ENCODE results near the gene MIPOL1.
"Not testable (repeated sequence)": the region's sequence is repeated elsewhere in the genome, so short reads cannot be mapped to it uniquely, and the experiment has no call there.

MIPOL1 gene

GRCh38 chr14:37275963-37276362 lies 78.2 kb downstream of the MIPOL1 start:
- FAIRE-seq (no peak), DNase-seq (ENCODE audit: insufficient read length) (no peak)

DNA sequence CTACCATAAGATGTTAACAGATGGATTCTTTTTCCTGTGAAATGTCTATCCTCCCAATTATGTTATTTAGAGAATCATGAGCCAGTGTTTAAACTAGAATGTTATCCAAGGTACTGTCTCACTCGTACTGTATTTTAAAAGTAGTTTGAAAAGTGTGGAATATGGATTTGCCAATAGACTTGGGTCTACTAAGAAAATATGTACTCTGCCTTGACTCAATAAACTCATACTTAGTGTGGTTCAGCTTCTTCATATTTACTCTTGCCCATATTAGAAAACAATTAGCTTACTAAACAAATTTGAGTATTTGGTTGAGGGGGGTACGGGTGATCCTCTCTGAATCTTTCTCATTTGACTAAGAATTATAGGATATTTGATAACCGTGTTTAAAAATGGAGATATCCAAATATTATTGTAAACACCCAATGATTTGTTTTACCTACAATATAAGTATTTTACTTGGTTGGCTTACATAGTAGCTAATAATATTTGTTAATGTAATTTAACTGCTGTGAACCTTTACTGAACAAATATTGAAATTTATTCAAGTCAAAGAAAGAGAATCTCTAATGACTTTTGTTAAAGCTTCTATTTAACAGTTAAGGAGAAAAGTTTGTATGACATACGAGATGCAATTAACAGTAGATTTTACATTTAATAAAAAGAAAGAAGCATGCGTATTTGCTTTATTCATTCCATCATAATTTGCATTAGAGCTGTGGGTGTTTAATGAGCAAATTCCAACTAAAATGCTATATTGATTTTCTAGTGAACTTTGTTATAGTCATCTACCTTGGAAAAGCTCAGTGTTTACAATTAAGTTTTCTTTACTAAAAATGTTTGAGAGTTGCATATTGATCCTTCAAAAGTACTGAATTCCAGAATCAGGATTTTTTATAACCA lies 81.2 kb downstream of the MIPOL1 start:
- no peak for TF ChIP-seq POLR2AphosphoS5 (IDR thresholded peaks at IDR 0.05; ENCODE audit: low read depth, low read length)
- TF ChIP-seq TAF1 (IDR thresholded peaks at IDR 0.05; ENCODE audit: borderline replicate concordance, low read depth, low read length) = no peak
- TF ChIP-seq POLR2A (IDR thresholded peaks at IDR 0.05; ENCODE audit: low read depth, low read length) = no peak
- FAIRE-seq = no peak
- DNase-seq (ENCODE audit: insufficient read length) = no peak

More at GRCh38 chr14:37275963-37276362, 78.2 kb downstream of the MIPOL1 start:
- TF ChIP-seq POLR2AphosphoS5 (IDR thresholded peaks at IDR 0.05; ENCODE audit: low read depth, low read length) (no peak), TAF1 (IDR thresholded peaks at IDR 0.05; ENCODE audit: borderline replicate concordance, low read depth, low read length) (no peak), POLR2A (IDR thresholded peaks at IDR 0.05; ENCODE audit: low read depth, low read length) (no peak)

DNA sequence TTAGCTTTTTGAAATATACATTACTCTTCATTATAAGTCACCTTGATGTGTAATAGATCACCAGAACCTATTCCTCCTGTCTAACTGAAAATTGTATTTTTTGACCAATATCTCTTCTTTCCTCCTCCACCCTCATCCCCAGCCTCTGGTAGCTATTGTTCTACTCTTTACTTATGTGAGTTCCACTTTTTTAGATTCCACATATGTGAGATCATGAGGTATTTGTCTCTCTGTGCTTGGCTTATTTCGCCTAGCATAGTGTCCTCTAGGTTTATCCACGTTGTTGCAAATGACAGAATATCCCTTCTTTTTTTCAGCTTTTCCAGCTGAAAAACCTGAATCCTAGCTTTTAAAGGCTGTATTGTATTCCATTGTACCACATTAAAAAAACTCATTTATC lies 82.1 kb downstream of the MIPOL1 start:
- FAIRE-seq = no peak
- TF ChIP-seq POLR2A (IDR thresholded peaks at IDR 0.05; ENCODE audit: low read depth, low read length) (no peak), POLR2AphosphoS5 (IDR thresholded peaks at IDR 0.05; ENCODE audit: low read depth, low read length) (no peak), TAF1 (IDR thresholded peaks at IDR 0.05; ENCODE audit: borderline replicate concordance, low read depth, low read length) (no peak)
- DNase-seq (ENCODE audit: insufficient read length) = no peak

GRCh38 chr14:37284760-37285159 lies 87.0 kb downstream of the MIPOL1 start:
- DNase-seq (ENCODE audit: insufficient read length) (no peak), FAIRE-seq (no peak)
- TF ChIP-seq POLR2AphosphoS5 (IDR thresholded peaks at IDR 0.05; ENCODE audit: low read depth, low read length) (no peak), POLR2A (IDR thresholded peaks at IDR 0.05; ENCODE audit: low read depth, low read length) (no peak), TAF1 (IDR thresholded peaks at IDR 0.05; ENCODE audit: borderline replicate concordance, low read depth, low read length) (no peak)

DNA sequence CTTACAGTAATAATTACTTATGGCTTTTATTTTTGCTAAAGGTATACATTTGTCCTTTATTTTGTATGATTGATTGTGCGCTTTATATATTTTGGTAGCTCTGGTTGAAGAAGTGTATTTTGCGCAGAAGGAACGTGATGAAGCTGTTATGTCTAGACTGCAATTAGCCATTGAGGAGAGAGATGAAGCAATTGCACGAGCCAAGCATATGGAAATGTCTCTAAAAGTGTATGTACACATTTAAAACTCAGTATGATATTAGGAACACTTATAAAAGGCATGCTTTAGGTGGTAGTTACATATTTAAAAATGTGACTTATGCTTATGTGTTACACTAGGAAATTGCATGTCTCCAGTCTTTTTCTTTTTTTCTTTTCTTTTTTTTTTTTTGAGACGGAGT lies 87.5 kb downstream of the MIPOL1 start:
- TF ChIP-seq POLR2A (IDR thresholded peaks at IDR 0.05; ENCODE audit: low read depth, low read length) (no peak), TAF1 (IDR thresholded peaks at IDR 0.05; ENCODE audit: borderline replicate concordance, low read depth, low read length) (no peak), POLR2AphosphoS5 (IDR thresholded peaks at IDR 0.05; ENCODE audit: low read depth, low read length) (no peak)

DNA sequence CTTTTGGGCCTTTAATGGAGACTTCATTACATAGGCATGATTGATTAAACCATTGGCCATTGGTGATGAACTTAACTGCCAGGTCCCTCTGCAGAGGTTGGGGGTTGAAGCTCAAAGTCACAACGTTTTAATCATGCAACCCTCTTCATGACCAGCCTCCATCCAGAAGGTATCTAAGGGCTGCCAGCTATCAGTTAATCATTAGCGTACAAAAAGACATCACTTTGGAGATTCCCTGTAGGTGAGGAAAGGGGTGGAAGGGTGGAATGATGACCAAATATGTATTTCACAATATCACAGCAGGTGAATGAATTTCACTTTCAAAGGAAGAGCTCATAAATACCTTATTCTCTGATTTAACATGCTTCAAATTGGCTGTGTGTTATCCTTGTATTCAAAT lies 92.0 kb downstream of the MIPOL1 start:
- no peak for TF ChIP-seq POLR2A (IDR thresholded peaks at IDR 0.05; ENCODE audit: low read depth, low read length)
- no peak for TF ChIP-seq TAF1 (IDR thresholded peaks at IDR 0.05; ENCODE audit: borderline replicate concordance, low read depth, low read length)
- TF ChIP-seq POLR2AphosphoS5 (IDR thresholded peaks at IDR 0.05; ENCODE audit: low read depth, low read length) = no peak

More for the DNA sequence above, 87.5 kb downstream of the MIPOL1 start:
- DNase-seq (ENCODE audit: insufficient read length) (no peak), FAIRE-seq (no peak)

GRCh38 chr14:37295262-37295661 lies 97.5 kb downstream of the MIPOL1 start:
- FAIRE-seq; DNase-seq (ENCODE audit: insufficient read length): not testable (repeated sequence)

More for the DNA sequence above, 92.0 kb downstream of the MIPOL1 start:
- FAIRE-seq (no peak), DNase-seq (ENCODE audit: insufficient read length) (no peak)

- DNase-seq (ENCODE audit: insufficient read length) = no peak
- no peak for TF ChIP-seq TAF1 (IDR thresholded peaks at IDR 0.05; ENCODE audit: borderline replicate concordance, low read depth, low read length)
- no peak for TF ChIP-seq POLR2AphosphoS5 (IDR thresholded peaks at IDR 0.05; ENCODE audit: low read depth, low read length)
- TF ChIP-seq POLR2A (IDR thresholded peaks at IDR 0.05; ENCODE audit: low read depth, low read length) = no peak
- FAIRE-seq = no peak
Observed at GRCh38 chr14:37311252-37311651, 113.5 kb downstream of the MIPOL1 start.

DNA sequence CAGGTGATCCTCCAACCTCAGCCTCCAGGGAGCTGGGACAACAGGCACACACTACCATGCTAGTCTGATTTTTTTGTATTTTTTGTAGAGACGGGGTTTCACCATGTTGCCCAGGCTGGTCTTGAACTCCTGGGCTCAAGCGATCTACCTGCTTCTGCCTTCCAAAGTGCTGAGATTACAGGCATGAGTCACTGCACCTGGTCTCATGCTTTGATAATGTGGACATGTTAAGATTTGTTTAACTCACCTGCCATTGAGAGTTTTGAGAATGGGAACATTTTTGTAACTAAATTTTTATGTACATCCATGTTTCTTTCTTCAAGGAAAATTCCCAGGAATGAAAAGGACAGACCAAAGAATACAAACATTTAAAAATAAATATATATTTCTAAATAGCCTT lies 121.2 kb downstream of the MIPOL1 start:
- no peak for FAIRE-seq
- DNase-seq (ENCODE audit: insufficient read length) = no peak
- TF ChIP-seq POLR2A (IDR thresholded peaks at IDR 0.05; ENCODE audit: low read depth, low read length) = no peak
- no peak for TF ChIP-seq TAF1 (IDR thresholded peaks at IDR 0.05; ENCODE audit: borderline replicate concordance, low read depth, low read length)
- TF ChIP-seq POLR2AphosphoS5 (IDR thresholded peaks at IDR 0.05; ENCODE audit: low read depth, low read length) = no peak

DNA sequence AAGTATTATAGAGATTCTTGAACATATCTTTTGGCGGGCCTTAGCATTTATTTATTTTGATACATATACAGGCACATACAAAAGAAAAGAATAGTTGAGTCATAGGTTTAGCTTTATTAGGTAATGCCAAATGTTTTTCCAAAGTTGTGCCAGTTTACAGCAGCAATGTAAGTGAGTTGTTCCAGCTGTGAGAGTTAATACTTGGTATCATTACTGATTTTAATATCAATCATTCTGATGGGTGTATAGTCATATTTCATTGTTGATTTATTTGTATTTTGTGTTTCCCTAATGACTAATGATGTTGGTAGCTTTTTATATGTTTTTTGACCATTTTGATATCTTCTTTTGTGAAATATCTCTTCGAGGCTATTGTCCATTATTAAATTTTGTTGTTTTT lies 122.4 kb downstream of the MIPOL1 start:
- DNase-seq (ENCODE audit: insufficient read length) (no peak), FAIRE-seq (no peak)
- TF ChIP-seq TAF1 (IDR thresholded peaks at IDR 0.05; ENCODE audit: borderline replicate concordance, low read depth, low read length) = no peak
- no peak for TF ChIP-seq POLR2A (IDR thresholded peaks at IDR 0.05; ENCODE audit: low read depth, low read length)
- TF ChIP-seq POLR2AphosphoS5 (IDR thresholded peaks at IDR 0.05; ENCODE audit: low read depth, low read length) = no peak

DNA sequence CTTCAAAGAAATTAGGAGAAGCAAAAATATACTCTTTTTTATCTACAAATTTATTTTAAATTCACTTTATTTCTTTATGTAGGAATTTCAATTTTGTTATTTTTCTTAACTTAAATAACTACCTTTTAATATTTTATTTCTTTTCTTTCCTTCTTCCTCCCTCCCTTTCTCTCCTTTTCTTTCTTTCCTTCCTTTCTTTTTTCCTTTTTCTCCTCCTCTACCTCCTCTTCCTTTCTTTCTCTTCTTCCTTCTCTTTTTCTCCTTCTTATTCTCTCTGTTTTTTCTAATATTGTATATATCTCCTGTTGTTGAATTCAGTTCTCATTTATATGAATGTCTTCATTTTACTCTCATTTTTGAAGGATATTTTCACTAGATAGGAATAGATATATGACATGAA lies 127.6 kb downstream of the MIPOL1 start:
- DNase-seq (ENCODE audit: insufficient read length) (no peak), FAIRE-seq (no peak)
- TF ChIP-seq TAF1 (IDR thresholded peaks at IDR 0.05; ENCODE audit: borderline replicate concordance, low read depth, low read length) (no peak), POLR2A (IDR thresholded peaks at IDR 0.05; ENCODE audit: low read depth, low read length) (no peak), POLR2AphosphoS5 (IDR thresholded peaks at IDR 0.05; ENCODE audit: low read depth, low read length) (no peak)

- TF ChIP-seq POLR2A (IDR thresholded peaks at IDR 0.05; ENCODE audit: low read depth, low read length) = no peak
- no peak for TF ChIP-seq POLR2AphosphoS5 (IDR thresholded peaks at IDR 0.05; ENCODE audit: low read depth, low read length)
- TF ChIP-seq TAF1 (IDR thresholded peaks at IDR 0.05; ENCODE audit: borderline replicate concordance, low read depth, low read length) = no peak
- DNase-seq (ENCODE audit: insufficient read length) (no peak), FAIRE-seq (no peak)
Observed at GRCh38 chr14:37326434-37326833, 128.7 kb downstream of the MIPOL1 start.

GRCh38 chr14:37327933-37328332 lies 130.2 kb downstream of the MIPOL1 start:
- not testable (repeated sequence) for FAIRE-seq; DNase-seq (ENCODE audit: insufficient read length)
